ENCODE results near the gene TBC1D12.
"Not testable (repeated sequence)": the region's sequence is repeated elsewhere in the genome, so short reads cannot be mapped to it uniquely, and the experiment has no call there.

Gene TBC1D12

DNA sequence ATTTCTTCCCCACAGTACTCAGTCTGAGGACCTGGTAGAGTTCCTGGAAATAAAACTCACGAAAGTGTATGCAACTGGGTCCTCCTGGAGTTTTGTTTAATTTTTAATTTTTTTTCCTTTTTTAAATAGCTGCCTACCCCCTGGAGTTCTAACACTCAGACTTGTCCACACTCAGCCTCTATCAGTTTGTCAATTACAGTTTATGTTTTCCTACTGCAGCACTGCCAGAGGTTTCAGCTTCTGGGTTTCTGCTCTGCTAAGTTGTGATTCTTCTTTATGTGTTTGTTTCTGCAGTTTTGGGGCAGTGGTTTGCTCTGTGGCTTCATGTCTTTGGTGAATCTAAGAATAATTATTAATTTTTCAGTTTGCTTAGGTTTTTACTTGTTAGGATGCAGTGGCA, 59.2 kb downstream of the TBC1D12 start:
- no peak for DNase-seq

DNA sequence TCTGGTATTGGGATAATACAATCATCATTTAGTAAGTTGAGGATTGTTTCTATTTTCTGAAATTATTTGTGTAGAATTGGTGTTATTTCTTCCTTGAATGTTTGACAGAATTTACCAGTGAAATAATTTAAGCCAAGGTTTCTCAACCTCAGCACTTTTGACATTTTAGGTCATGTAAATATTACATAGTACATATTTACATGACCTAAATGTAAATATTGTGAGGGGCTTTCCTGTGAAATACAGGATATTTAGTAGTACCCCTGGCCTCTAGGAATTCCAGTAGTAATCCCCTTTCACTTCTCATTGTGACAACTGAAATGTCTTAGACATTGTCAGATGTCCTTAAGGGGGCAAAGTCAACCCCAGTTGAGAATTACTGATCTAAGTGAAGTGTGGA, 59.8 kb downstream of the TBC1D12 start:
- no peak for DNase-seq

DNA sequence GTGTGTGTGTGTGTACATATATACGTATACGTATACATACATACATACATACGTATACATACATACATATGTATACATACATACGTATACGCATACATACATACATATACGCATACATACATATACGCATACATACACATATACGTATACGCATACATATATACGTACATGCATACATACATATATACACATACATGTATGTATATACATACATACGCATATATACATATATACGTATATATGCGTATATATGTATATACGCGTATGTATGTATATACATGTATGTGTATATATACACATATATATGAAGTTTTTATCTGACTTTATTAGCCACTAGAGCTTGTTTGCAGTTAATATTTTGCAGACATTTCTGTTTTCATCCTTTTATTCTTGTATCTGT, 63.3 kb downstream of the TBC1D12 start:
- DNase-seq: no peak

DNA sequence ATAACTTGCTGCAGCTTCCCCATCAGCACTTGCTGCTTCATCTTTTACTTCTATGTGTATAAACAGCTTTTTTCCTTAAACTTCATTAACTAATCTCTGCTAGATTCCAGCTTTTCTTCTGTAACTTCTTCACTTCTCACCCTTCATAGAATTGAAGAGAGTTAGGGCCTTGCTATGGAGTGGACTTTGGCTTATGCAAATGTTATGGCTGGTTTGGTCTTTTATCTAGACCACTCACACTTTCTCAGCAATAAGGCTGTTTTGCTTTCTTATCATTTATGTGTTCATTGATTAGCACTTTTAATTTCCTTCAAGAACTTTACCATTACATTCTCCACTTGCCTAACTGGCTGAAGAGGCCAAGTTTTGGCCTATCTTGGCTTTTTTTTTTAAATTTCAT, 79.1 kb downstream of the TBC1D12 start:
- DNase-seq: no peak

DNA sequence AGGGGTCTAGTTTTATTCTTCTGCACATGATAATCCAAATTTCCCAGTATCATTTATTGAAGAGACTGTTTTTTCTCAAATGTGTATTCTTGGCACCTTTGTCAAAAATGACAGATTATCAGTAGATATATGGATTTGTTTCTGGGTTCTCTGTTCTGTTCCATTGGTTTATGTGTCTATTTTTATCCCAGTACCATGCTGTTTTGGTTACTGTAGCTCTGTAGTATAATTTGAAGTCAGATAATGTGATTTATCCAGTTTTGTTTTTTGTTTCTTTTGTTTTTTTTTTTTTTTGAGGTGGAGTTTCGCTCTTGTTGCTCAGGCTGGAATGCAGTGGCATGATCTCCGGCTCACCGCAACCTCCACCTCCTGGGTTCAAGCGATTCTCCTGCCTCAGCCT, 81.6 kb downstream of the TBC1D12 start:
- DNase-seq: no peak

DNA sequence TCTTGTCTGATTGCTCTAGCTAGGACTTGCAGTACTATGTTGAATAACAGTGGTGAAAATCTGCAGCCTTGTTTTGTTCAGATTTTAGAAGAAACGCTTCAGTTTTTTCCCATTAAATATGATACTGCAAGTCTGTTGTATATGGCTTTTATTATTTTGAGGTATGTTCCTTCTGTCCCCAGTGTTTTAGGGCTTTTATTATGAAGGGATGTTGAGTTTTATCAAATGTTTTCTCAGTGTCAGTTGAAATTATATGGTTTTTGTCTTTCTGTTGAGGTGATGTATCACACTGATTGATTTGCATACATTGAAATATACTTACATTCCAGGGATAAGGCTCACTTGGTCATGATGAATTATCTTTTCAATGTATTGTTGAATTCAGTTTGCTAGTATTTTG, 82.8 kb downstream of the TBC1D12 start:
- DNase-seq: no peak

DNA sequence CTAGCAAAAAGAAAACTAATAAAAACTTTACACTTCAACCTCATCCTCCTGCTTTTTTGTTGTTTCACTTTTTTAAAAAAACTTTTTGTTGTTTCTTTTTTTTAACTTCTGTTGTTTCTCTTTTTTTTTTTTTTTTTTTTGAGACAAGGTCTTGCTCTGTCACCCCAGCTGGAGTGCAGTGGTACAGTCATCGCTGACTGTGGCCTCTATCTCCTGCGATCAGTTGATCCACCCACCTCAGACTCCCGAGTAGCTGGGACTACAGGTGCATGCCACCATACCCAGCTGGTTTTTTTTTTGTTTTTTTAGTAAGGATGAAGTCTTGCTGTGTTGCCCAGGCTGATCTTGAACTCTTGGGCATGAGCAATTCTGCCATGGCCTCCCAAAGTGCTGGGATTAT, 85.2 kb downstream of the TBC1D12 start:
- no peak for DNase-seq

DNA sequence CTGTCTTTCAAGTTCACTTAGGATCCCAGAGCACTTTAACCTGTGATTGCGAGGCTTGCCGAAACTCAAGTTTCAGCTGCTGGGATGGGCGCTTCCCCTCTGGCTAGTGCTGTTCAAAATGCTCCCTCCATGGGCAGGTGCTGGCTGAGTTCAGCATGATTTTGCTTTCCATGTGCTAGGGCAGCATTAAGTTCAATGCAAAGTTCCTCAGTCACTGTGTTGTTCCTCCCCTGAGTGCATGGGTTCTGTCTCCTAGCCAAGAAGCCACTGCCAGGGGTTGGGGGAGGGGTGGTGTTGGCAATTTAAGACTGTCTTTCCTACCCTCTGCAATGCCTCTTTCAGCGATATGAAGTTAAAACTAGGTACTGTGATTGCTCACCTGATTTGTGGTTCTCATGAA, 86.8 kb downstream of the TBC1D12 start:
- DNase-seq: no peak

DNA sequence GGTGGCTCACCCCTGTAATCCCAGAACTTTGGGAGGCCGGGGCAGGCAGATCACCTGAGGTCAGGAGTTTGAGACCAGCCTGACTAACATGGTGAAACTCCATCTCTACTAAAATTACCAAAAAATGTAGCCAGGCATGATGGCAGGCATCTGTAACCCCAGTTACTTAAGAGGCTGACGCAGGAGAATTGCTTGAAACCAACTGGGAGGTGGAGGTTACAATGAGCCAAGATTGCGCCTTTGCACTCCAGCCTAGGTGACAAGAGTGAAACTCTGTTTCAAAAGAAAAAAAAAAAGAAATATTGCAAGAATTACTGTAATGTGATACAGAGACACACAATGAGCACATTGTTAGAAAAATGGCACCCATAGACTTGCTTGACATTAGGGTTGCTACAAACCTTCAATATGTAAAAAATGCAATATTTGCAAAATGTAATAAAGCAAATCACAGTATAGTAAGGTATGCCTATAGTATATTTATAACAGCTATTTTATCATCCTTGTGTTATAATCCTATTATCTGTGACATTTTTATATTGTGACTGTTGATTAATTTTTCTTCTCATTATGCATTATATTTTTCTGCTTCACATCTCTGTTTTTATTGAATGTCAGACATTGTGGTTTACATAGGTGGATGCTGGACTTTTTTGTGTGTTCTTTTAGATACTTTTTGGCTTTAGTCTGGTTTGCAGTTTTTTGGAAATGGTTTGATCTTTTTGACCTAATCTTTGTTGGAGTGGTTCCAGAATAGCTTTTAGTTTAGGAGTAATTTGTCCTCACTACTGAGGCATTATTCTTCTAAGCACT, 87.8 kb downstream of the TBC1D12 start:
- DNase-seq: no peak

DNA sequence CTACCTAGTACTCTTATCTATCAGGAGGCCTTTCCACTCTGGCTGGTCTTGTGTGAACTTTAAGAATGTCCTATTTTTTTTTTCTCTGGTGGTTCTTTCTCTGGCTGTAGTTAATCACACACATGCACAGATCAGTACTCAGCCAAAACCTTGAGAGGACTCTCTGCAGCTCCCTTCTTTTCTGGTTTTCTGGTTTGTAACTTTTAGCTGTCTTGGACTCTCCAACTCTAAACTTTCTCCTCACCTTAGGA, 88.4 kb downstream of the TBC1D12 start:
- no peak for DNase-seq

DNA sequence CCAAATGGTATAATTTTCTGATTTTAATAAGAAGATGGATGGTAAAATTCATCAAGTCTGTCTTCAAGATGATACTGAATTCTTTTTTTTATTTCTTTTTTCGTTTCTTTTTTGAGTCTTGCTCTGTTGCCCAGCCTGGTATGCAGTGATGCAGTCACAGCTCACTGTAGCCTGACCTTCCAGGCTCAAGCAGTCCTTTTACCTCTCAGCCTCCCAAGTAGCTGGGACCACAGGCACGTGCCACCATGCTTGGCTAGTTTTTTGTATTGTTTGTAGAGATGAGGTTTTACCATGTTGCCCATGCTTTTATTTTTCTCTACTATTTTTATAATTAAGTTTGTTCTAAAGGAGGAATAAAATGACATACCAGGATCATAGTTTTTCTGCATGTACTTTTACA, 91.1 kb downstream of the TBC1D12 start:
- no peak for DNase-seq

DNA sequence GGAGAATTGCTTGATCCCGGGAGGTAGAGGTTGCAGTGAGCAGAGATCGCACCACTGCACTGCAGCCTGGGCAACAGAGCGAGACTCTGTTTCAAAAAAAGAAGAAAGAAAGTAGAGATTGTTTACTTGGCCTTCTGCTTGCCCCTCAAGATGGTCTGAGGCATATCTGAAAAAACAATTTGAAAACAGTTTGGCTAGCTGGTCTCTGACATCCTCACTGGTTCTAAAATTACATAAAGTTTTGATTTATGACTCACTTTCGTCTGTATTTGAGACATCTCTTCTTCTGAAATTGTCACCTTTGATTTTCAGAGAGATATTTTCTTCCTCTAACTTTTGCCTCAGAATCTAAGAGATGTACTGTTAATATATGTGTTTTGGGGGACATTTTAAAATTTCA, 93.7 kb downstream of the TBC1D12 start:
- no peak for DNase-seq

DNA sequence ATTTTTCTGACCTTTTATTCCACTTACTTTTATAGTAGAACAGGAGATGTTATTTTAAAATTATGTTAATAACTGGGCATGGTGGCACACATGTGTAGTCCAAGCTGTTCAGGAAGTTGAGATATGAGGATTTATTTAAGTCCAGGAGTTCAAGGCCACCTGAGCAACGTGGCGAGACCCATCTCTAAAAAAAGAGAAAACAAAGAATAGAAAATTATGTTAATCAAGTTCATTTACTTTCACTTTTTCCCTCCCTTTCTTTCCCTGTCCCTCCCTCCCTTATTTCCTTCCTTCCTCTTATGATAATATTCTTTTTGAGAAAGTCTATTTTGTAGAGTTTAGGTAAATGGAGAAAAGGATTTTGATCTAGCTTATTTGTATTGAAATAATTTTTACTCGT, 94.3 kb downstream of the TBC1D12 start:
- DNase-seq: no peak

DNA sequence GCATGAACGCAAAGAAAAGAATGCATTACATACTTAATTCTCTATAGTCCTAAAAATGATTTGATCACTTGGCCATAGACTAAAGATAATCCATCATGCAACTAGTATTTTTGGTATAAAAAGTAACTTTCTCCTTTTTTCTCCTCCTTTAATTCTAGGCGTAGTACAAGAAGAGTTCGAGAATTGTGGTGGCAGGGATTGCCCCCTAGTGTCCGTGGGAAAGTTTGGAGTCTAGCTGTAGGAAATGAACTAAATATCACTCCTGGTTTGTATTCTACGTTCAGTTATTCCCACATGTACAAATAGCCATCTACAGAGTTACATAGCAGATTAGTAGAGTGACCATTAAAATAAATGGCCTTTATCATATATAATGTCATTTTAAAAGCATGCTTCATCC, 97.7 kb downstream of the TBC1D12 start:
- no peak for DNase-seq

DNA sequence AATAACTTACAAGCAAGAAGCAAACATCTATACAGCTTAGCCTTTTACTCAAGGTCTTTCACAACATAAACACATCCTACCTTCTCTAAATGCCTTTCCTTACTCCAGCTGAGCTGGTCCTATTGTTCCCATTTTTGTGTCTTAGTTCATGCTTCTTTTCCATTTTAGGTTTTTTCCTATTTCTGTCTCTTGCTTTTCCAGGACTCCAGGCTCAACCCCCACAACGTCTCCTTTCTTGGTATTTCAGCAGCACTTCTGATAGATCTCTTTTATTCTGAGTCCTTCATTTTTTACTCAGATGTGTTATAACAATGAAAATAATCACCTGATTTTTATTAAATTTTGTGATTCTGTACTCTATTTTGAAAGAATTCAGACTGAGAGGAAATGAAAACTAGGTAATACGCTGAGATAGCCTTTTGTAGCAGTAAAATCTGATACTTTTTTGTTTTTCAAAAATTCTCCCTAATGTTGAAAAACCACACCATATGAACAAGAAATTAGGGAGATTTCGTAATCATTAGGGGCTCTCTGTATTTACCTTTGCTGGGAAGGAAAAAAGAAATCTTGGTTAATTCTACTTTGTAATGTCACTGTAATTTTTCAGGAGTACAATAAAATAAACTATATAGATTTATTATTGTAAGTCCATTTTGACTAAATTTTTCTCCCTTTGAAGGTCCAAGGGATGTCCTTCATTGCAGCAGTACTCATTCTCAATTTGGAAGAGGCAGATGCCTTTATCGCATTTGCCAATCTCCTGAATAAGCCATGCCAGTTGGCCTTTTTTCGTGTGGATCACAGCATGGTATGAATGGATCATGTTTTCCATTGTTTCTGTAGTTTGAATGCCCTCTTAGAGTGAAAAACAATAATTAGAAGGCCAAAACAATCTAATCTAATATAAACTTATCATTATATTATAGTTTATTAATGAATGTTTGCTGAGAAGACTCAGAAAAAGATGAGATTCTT, 119.2 kb downstream of the TBC1D12 start:
- no peak for DNase-seq

DNA sequence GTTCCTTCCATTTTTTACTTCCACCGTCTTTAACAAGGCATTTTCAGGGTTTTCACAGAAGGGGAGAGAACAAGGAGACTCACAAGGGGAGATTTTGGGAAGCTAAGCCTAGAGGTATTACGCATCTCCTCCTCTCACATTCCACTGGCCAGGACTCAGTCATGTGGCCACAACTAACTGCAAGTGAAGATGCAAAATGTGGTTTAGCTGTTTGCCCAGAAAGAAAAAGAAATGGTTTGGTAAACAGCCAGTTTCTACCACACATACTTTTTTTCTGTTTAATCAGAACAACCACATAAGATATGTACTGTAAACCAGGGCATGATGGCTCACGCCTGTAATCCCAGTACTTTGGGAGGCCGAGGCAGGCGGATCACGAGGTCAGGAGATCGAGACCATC, 121.8 kb downstream of the TBC1D12 start:
- DNase-seq: no peak

DNA sequence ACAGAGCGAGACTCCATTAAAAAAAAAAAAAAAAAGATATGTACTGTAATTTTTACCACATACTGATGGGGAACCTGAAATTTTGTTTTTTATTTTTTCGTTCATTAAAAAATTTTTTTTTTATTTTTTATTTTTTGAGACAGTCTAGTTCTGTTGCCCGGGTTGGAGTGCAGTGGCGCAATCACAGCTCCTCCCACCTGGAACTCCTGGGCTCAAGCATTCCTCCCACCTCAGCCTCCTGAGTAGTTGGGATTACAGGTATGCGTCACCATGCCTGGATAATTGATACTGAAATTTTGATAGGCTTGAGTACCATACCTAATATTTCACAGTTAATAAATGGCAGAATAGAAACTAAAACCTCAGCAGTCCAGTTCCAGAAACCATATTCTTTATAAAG, 122.4 kb downstream of the TBC1D12 start:
- DNase-seq: no peak

DNA sequence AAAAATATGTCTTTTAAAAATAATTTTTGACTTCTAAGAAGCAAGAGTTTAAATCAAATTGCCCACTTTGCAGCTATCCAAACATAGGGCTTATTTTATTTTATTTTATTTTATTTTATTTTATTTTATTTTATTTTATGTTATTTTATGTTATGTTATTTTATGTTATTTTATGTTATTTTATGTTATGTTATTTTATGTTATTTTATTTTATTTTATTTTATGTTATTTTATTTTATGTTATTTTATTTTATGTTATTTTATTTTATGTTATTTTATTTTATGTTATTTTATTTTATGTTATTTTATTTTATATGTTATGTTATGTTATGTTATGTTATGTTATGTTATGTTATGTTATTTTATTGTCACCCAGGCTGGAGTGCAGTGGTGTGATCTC, 129.2 kb downstream of the TBC1D12 start:
- DNase-seq: not testable (repeated sequence)

DNA sequence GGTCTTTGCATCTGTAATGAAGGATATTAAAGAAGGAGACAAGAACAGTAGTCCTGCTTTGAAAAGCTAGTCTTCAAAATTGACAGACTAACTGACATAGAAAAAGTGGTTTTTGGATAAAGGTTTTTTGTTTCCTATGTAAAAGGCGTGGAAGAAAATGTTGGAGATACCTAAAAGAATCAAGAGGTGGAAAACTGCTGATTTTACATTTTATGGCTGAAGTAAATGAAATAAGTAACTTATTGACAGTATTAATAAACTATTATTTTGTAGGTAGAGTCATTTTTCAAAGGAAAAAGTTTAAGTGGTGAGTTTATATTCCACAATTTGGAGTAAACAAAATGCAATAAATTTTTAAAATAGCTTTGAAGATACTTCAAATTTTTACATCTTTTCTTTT, 130.7 kb downstream of the TBC1D12 start:
- no peak for DNase-seq

DNA sequence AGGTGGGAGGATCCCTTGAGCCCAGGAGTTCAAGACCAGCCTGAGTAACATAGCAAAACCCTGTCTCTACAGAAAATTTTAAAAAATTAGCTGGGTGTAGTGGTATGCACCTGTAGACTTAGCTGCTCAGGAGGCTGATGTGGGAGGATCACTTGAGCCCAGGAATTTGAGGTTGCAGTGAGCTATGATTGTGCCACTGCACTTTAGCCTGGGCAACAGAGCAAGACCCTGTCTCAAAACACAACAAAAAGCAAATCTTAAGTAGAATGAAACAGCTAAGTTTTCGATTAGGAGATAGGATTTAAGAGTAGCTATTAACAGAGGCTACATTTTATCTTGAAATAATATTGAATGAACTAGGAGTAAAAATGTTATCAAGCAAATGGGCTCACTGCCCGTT, 139.9 kb downstream of the TBC1D12 start:
- not testable (repeated sequence) for DNase-seq

DNA sequence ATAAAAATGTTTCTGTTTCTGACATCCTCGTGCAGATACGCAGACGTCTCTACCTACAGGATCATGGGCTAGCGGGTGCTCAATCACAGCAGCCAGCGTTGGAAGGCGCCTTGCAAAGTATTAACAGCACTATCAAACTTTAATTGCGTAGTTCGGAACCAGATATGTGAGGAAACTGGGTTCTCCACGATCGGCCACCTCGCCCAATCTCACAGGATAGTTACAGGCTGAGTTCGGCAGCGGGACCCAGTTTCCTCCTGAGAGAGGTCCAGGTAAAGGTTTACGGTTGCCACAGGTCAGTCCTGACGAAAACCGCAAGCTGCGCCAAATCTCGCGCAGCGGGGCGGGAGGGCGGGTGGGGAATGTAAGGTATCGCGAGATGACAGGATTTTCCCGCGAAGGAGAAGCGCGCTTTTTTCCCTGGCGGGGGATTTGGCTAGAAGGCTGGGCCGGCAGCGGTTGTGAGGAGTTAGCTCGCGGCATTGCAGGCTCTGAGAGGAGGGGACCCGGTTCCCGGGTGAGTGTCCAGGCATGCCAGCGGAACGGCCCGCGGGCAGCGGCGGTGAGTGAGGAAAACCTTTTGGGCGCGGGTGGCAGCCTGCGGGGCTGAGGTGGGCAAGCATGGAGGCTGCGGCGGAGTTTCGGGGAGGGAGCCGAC, 143.2 kb downstream of the TBC1D12 start, which contains the start of gene HELLS:
HELLS (plus strand) TSS at position 398 of the 658 bp plus-strand sequence; CDS start at position 532, 134 bp downstream.
- DNase-seq: peak; percentile 51

DNA sequence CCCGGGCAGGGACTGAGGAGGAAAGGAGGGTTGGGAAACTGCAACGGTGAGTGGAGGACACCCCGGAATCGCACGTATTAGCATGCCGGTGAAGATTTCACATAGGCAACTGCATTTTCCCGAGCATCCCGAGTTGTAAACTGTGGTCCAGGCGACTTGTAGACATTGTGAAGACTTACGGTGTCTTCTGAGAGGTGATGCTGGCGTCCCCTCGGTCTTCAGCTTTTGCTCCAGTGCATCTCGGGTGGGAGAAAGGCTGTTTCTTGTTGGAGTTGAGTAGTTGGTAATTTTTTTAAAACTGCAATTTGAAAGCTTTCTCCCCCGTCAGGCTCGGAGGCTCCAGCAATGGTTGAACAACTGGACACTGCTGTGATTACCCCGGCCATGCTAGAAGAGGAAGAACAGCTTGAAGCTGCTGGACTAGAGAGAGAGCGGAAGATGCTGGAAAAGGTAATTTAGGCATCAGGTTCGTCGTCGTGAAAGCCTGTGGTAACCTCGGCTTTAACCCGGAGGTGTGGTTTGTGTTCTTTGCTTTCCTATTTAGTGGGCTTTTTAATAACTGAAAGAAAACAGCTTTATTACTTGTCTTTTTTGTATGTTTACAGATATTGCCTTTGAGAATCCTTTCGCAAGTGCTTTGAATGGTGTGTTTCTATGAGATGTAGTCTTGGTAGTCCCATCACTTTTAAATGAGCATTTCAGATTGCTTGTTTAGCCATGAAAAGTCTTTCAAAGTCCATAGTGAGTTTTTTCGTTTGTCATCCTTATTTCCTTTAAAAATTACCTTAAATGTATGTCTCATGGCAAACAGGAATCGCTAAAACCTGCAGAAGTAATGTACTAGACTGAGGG, 143.9 kb downstream of the TBC1D12 start:
- no peak for DNase-seq

DNA sequence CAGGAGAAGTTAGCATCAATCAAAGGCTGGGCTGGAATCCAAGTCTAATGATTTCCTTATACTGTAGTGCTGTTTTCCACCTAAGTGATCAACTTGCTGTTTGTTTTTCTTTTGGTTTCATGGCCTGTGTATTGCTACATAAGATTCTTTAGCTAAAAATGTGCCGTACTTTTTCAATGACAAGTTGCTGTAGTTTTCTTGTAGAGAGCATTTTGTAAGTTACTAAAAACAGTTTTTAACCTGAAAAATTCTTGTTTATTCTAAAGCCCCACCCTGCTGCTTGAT, 144.5 kb downstream of the TBC1D12 start:
- DNase-seq: no peak
